ENCODE results near the gene PSME2.

PSME2 gene

GRCh38 chr14:24179294-24179960, 33.0 kb upstream of the PSME2 start:
- DNase-seq = no peak

GRCh38 chr14:24178399-24179178, 32.2 kb upstream of the PSME2 start:
- no peak for DNase-seq

GRCh38 chr14:24177891-24178290, 31.5 kb upstream of the PSME2 start:
- DNase-seq = no peak

GRCh38 chr14:24177041-24177825, 30.8 kb upstream of the PSME2 start:
- DNase-seq = no peak

- DNase-seq = no peak
Measured at GRCh38 chr14:24176599-24176998, 30.2 kb upstream of the PSME2 start.

- no peak for DNase-seq
Measured at GRCh38 chr14:24172871-24173281, 26.5 kb upstream of the PSME2 start.

- no peak for DNase-seq
Measured at GRCh38 chr14:24172261-24172860, 26.0 kb upstream of the PSME2 start.

- peak; percentile 38 to 57 for DNase-seq
Measured at GRCh38 chr14:24171422-24172260, 25.2 kb upstream of the PSME2 start, which contains the start of gene REC8. REC8 (plus strand) TSS chr14:24172080; CDS start chr14:24172553, 473 bp downstream.

GRCh38 chr14:24167469-24168114, 21.2 kb upstream of the PSME2 start:
- DNase-seq = no peak

- no peak for DNase-seq
Measured at GRCh38 chr14:24165785-24166184, 19.4 kb upstream of the PSME2 start.

GRCh38 chr14:24164518-24164991, 18.1 kb upstream of the PSME2 start:
- DNase-seq = no peak

- DNase-seq = no peak
Measured at GRCh38 chr14:24162093-24162492, 15.7 kb upstream of the PSME2 start.

GRCh38 chr14:24160850-24161804, 14.7 kb upstream of the PSME2 start, which contains the start of gene IRF9:
IRF9 (plus strand) TSS chr14:24161265; CDS start chr14:24162145, 880 bp downstream.
- DNase-seq = peak; percentile 97 to 99

GRCh38 chr14:24160499-24160849, 14.1 kb upstream of the PSME2 start:
- no peak for DNase-seq

GRCh38 chr14:24159777-24160498, 13.5 kb upstream of the PSME2 start:
- no peak for DNase-seq

- no peak for DNase-seq
Measured at GRCh38 chr14:24157331-24157730, 10.9 kb upstream of the PSME2 start.

GRCh38 chr14:24156840-24157239, 10.4 kb upstream of the PSME2 start:
- no peak for DNase-seq

GRCh38 chr14:24155100-24155499, 8.7 kb upstream of the PSME2 start:
- DNase-seq = no peak

- DNase-seq = no peak
Measured at GRCh38 chr14:24151404-24152080, 5.1 kb upstream of the PSME2 start.

Data from activated CD4-positive, alpha-beta T cell treated with anti-CD3 and anti-CD28 coated beads for 4 hours (primary cell).